ENCODE measurements around the gene RAD51B.

- TF ChIP-seq, protein P1, sequence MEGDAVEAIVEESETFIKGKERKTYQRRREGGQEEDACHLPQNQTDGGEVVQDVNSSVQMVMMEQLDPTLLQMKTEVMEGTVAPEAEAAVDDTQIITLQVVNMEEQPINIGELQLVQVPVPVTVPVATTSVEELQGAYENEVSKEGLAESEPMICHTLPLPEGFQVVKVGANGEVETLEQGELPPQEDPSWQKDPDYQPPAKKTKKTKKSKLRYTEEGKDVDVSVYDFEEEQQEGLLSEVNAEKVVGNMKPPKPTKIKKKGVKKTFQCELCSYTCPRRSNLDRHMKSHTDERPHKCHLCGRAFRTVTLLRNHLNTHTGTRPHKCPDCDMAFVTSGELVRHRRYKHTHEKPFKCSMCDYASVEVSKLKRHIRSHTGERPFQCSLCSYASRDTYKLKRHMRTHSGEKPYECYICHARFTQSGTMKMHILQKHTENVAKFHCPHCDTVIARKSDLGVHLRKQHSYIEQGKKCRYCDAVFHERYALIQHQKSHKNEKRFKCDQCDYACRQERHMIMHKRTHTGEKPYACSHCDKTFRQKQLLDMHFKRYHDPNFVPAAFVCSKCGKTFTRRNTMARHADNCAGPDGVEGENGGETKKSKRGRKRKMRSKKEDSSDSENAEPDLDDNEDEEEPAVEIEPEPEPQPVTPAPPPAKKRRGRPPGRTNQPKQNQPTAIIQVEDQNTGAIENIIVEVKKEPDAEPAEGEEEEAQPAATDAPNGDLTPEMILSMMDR (IDR thresholded peaks at IDR 0.05): no peak
- no peak for TF ChIP-seq POLR2A (IDR thresholded peaks at IDR 0.05)
- TF ChIP-seq EP300 (IDR thresholded peaks at IDR 0.05): no peak
- no peak for TF ChIP-seq POLR2AphosphoS5 (IDR thresholded peaks at IDR 0.05)
Measured at GRCh38 chr14:68502230-68502629, 682.7 kb downstream of the RAD51B start.
